ENCODE data around the gene CTTNBP2.

DNA sequence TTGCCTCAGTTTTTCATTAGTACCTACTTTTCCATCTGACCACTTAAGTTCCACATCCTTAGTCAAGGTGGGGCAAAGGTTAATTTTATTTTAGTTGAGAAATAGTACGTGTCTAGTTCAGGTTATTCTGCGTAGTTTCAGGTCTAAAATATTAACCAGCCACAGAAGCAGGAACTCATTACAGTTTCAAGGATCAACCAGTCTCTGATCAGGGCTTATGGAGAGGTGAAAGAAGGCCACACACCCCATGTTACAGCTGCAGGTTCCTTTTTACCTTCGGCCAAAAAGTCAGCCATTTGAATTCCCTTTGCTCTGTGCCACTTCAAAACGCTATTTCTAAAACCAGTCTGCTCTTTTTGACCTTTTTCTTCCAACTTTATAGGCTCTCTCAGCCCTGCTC lies 134.2 kb downstream of the CTTNBP2 start:
- TF ChIP-seq, protein P1, sequence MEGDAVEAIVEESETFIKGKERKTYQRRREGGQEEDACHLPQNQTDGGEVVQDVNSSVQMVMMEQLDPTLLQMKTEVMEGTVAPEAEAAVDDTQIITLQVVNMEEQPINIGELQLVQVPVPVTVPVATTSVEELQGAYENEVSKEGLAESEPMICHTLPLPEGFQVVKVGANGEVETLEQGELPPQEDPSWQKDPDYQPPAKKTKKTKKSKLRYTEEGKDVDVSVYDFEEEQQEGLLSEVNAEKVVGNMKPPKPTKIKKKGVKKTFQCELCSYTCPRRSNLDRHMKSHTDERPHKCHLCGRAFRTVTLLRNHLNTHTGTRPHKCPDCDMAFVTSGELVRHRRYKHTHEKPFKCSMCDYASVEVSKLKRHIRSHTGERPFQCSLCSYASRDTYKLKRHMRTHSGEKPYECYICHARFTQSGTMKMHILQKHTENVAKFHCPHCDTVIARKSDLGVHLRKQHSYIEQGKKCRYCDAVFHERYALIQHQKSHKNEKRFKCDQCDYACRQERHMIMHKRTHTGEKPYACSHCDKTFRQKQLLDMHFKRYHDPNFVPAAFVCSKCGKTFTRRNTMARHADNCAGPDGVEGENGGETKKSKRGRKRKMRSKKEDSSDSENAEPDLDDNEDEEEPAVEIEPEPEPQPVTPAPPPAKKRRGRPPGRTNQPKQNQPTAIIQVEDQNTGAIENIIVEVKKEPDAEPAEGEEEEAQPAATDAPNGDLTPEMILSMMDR (IDR thresholded peaks at IDR 0.05): no peak
- no peak for TF ChIP-seq POLR2A (IDR thresholded peaks at IDR 0.05)
